Epithelial cell of proximal tubule (primary cell): ENCODE measurements around the gene SMAD2. TPM values are rescaled to one million over a fixed set of nuclear protein-coding genes. Genes with fewer than 3 reads are reported as not detected.

Source experiments
- DNase-seq: peaks from one replicate; pipeline ENCODE4 v3.0.0-alpha.2; 2011; ENCODE audit warnings: low read depth
- H3K4me3 ChIP-seq: 2 replicates; pipeline ENCODE4 v1.5.1; 2011; ENCODE audit warnings: low read depth, mild to moderate bottlenecking, low read length
- total RNA-seq: library from RNA; depleted of rRNA; stranded (reverse); fragments of >200 nt; gene quantifications from 2 replicates; pipeline ENCODE4 v1.2.3, GENCODE V29; 2015
- TF ChIP-seq, protein P1 (sequence below): conservative IDR thresholded peaks from 2 replicates; pipeline ENCODE4 v1.5.1; 2012; ENCODE audit warnings: low read depth, mild to moderate bottlenecking, low read length

Gene SMAD2
- total RNA-seq, 1 donor from 2014 or later: 79.5 TPM

GRCh38 chr18:47790036-47790435, 140.4 kb downstream of the SMAD2 start:
- no peak for DNase-seq
- TF ChIP-seq, protein P1, sequence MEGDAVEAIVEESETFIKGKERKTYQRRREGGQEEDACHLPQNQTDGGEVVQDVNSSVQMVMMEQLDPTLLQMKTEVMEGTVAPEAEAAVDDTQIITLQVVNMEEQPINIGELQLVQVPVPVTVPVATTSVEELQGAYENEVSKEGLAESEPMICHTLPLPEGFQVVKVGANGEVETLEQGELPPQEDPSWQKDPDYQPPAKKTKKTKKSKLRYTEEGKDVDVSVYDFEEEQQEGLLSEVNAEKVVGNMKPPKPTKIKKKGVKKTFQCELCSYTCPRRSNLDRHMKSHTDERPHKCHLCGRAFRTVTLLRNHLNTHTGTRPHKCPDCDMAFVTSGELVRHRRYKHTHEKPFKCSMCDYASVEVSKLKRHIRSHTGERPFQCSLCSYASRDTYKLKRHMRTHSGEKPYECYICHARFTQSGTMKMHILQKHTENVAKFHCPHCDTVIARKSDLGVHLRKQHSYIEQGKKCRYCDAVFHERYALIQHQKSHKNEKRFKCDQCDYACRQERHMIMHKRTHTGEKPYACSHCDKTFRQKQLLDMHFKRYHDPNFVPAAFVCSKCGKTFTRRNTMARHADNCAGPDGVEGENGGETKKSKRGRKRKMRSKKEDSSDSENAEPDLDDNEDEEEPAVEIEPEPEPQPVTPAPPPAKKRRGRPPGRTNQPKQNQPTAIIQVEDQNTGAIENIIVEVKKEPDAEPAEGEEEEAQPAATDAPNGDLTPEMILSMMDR: no peak
- no peak overlapping the region for H3K4me3 ChIP-seq

- no peak for DNase-seq
- H3K4me3 ChIP-seq: no peak overlapping the region
- TF ChIP-seq, protein P1: no peak
Observed at GRCh38 chr18:47788621-47789020, 141.8 kb downstream of the SMAD2 start.

GRCh38 chr18:47781561-47781960, 148.9 kb downstream of the SMAD2 start:
- no peak for DNase-seq
- TF ChIP-seq, protein P1: no peak

GRCh38 chr18:47780011-47780725, 150.3 kb downstream of the SMAD2 start:
- no peak for DNase-seq
- H3K4me3 ChIP-seq: no peak overlapping the region
- TF ChIP-seq, protein P1: no peak

More at GRCh38 chr18:47781561-47781960, 148.9 kb downstream of the SMAD2 start:
- H3K4me3 ChIP-seq: no peak overlapping the region

- H3K4me3 ChIP-seq: no peak overlapping the region
- peak; percentile 13 for DNase-seq
Observed at GRCh38 chr18:47779381-47779780, 151.1 kb downstream of the SMAD2 start.

DNA sequence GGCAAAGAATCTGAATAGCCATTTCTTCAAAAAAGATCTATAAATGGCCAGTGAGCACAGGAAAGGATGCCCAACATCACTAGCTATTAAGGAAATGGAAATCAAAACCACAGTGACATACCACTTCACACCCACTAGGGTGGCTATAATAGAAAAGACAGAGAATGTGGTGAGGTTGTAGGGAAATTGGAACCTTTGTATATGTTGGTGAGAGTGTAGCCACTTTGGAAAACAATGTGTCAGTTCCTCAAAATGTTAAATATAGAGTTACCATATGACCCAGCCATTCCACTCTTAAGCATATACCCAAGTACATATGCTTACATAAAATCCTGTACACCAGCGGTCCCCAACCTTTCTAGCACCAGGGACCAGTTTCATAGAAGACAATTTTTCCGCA, 152.8 kb downstream of the SMAD2 start:
- no peak overlapping the region for H3K4me3 ChIP-seq
- TF ChIP-seq, protein P1: no peak
- DNase-seq: no peak

More at GRCh38 chr18:47779381-47779780, 151.1 kb downstream of the SMAD2 start:
- TF ChIP-seq, protein P1: no peak

- no peak overlapping the region for H3K4me3 ChIP-seq
- DNase-seq: no peak
- TF ChIP-seq, protein P1: peak; percentile 24
Observed at GRCh38 chr18:47775961-47776360, 154.5 kb downstream of the SMAD2 start.
